ENCODE results near the gene TRHDE.

DNA sequence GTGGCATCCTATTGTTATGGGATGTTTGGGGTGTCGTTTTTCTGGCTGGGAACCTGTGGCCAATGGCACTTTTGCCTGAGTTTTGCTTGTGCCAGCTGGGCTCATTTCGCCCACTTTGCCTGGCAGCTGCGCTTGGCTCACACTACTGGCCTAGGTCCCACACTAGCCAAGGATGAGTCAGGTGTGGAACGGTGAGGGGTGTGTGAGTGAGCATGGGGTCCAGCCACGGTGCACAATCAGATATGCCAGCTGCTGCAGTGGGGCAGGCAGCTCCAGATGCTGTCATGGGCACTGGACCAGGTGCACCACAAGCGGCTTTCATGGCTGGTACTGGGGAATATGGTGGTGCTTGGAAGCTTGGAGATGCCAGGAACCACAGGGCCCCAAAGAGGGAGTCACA is 21.5 kb downstream of the TRHDE start:
- TF ChIP-seq POLR2AphosphoS5 (IDR thresholded peaks at IDR 0.05) (no peak), POLR2A (IDR thresholded peaks at IDR 0.05) (no peak)
- TF ChIP-seq, protein P1, sequence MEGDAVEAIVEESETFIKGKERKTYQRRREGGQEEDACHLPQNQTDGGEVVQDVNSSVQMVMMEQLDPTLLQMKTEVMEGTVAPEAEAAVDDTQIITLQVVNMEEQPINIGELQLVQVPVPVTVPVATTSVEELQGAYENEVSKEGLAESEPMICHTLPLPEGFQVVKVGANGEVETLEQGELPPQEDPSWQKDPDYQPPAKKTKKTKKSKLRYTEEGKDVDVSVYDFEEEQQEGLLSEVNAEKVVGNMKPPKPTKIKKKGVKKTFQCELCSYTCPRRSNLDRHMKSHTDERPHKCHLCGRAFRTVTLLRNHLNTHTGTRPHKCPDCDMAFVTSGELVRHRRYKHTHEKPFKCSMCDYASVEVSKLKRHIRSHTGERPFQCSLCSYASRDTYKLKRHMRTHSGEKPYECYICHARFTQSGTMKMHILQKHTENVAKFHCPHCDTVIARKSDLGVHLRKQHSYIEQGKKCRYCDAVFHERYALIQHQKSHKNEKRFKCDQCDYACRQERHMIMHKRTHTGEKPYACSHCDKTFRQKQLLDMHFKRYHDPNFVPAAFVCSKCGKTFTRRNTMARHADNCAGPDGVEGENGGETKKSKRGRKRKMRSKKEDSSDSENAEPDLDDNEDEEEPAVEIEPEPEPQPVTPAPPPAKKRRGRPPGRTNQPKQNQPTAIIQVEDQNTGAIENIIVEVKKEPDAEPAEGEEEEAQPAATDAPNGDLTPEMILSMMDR (IDR thresholded peaks at IDR 0.05) = no peak

All from breast epithelium (tissue), 3 donors.